Measurements from ENCODE around the gene ETFBKMT. TPM values are rescaled to one million over a fixed set of nuclear protein-coding genes. Genes with fewer than 3 reads are reported as not detected.
"Not testable (repeated sequence)": the region's sequence is repeated elsewhere in the genome, so short reads cannot be mapped to it uniquely, and the experiment has no call there.

Gene ETFBKMT
- polyA plus RNA-seq, 2 of the 4 experiments (the other 2 are of a cell fraction) = 0.87 to 1.4 TPM

- H3K4me3 ChIP-seq; ATAC-seq; H3K4me1 ChIP-seq; H3K27ac ChIP-seq; DNase-seq (ENCODE audit: low read depth in 1 of 2, low spot score in 1 of 2); H3K9me3 ChIP-seq; POLR2A ChIA-PET; H3K4me2 ChIP-seq; FAIRE-seq: not testable (repeated sequence)
- WGBS (ENCODE audit: missing lambda C conversion rate) = 88% methylated on average over 3 of the region's 3 CpGs
- CTCF ChIA-PET = interaction anchor here (0.6 to 0.9 kb wide), 3 partner anchors 98 to 957 kb away, joined by 3 read pairs; partner anchors contain the start of gene RESF1
- 0 out of 2 replicates have a peak, but pooled peaks have one; percentile 13 for TF ChIP-seq KDM1A (IDR thresholded peaks at IDR 0.05; ENCODE audit: low read depth)
Observed at GRCh38 chr12:31689921-31690320, 30.4 kb downstream of the ETFBKMT start.

DNA sequence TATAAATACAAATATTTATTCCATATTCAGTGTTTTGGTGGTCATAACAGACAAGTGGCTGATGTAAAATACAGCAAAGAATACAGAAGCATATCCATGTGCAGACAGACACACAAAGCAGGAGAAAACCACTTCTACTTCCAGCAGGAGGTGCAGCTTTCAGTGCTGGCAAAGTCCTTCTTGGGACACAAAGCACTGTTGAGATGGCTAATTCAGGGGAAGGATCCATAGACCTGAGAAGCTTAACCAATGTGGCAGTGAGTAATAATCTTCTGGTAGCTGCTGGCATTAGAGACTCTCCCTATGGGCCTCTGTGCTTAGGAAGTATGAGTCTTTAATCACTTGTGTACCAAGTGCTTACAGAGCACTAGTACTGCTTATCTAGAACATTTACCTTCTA, 42.6 kb downstream of the ETFBKMT start:
- TF ChIP-seq RAD21 (conservative IDR thresholded peaks at IDR 0.05 in 1 of 2, IDR thresholded peaks at IDR 0.05 in 1 of 2) = peak; percentile 19 to 38; a peak in 2 of 5 replicates
- TF ChIP-seq SMC3 (IDR thresholded peaks at IDR 0.05) = peak; percentile 37; the same call in 2 of the 3 replicates
- no peak for TF ChIP-seq ZSCAN20 (CRISPR knock-in tag; IDR thresholded peaks at IDR 0.05)
- no peak for TF ChIP-seq FOSL2 (IDR thresholded peaks at IDR 0.05)
- no peak for TF ChIP-seq FOSL2 (CRISPR knock-in tag; IDR thresholded peaks at IDR 0.05)
- TF ChIP-seq CTCF (IDR thresholded peaks at IDR 0.05) = peak; percentile 22; the same call in 1 of the 3 replicates
- POLR2A ChIA-PET = no interaction called here
- no peaks in the 10 kb centered on the region for H3K9me3 ChIP-seq
- H3K4me2 ChIP-seq = no peak overlapping the region
- no peak overlapping the region for H3K27ac ChIP-seq
- peak in 1 of 2 experiments; percentile 65; a peak in 4 of 6 replicates for ATAC-seq
- H3K4me3 ChIP-seq = no peak overlapping the region
- CTCF ChIA-PET = interaction anchor here (1.0 to 1.1 kb wide), 2 partner anchors 16 to 48 kb away, joined by 3 to 4 read pairs; no protein-coding TSS in a partner anchor
- peak in 1 of 2 experiments; percentile 60 for DNase-seq (ENCODE audit: low read depth in 1 of 2, low spot score in 1 of 2)
- FAIRE-seq = no peak
- H3K4me1 ChIP-seq = no peaks in the 10 kb centered on the region

DNA sequence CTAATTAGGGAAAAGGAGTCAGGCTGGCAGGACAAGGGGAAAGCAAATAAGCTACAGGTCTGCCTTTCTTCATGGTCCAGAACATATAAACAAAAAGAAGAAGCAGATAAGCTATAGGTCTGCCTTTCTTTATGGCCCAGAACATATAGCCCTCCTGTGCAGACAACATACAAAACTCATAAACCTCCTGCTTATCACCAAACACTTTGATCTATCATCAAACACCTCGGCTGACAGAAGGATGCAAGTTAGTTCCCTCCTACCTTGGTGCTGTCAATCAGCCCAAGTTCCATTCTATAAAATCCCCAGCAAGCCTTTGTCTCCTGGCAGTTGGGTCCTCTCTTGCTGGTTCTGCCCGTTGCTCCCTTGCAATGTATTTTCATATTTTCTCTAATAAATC, 46.1 kb downstream of the ETFBKMT start:
- Histone ChIP-seq H3K4me2 (no peak overlapping the region), H3K4me3 (no peak overlapping the region), H3K4me1 (no peaks in the 10 kb centered on the region), H3K9me3 (no peaks in the 10 kb centered on the region), H3K27ac (no peak overlapping the region)
- ATAC-seq = no peak
- ChIA-PET POLR2A (no interaction called here), CTCF (interaction anchor here (0.6 to 1.0 kb wide), 4 partner anchors 9 to 433 kb away, joined by 3 to 4 read pairs (median 4); no protein-coding TSS in a partner anchor)
- no peak for FAIRE-seq
- 83% methylated on average over 2 of the region's 2 CpGs for WGBS (ENCODE audit: missing lambda C conversion rate)
- TF ChIP-seq RNF2 (IDR thresholded peaks at IDR 0.05; ENCODE audit: borderline replicate concordance, low read depth) = no peak
- no peak for DNase-seq (ENCODE audit: low read depth in 1 of 2, low spot score in 1 of 2)

GRCh38 chr12:31708118-31708517, 48.6 kb downstream of the ETFBKMT start:
- ATAC-seq, POLR2A ChIA-PET: not testable (repeated sequence)
- 90% methylated on average over 7 of the region's 7 CpGs for WGBS (ENCODE audit: missing lambda C conversion rate)

GRCh38 chr12:31710021-31710818, 50.7 kb downstream of the ETFBKMT start:
- 91% methylated on average over 3 of the region's 3 CpGs for WGBS (ENCODE audit: missing lambda C conversion rate)
- H3K9me3 ChIP-seq = no peaks in the 10 kb centered on the region
- H3K4me1 ChIP-seq = no peaks in the 10 kb centered on the region
- no peak overlapping the region for H3K4me2 ChIP-seq
- no peak for DNase-seq (ENCODE audit: low read depth in 1 of 2, low spot score in 1 of 2)
- ATAC-seq = no peak
- CTCF ChIA-PET = no interaction called here
- FAIRE-seq = no peak
- no peak overlapping the region for H3K27ac ChIP-seq
- POLR2A ChIA-PET = no interaction called here
- H3K4me3 ChIP-seq = no peak overlapping the region
- TF ChIP-seq, protein P1, sequence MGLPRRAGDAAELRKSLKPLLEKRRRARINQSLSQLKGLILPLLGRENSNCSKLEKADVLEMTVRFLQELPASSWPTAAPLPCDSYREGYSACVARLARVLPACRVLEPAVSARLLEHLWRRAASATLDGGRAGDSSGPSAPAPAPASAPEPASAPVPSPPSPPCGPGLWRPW (IDR thresholded peaks at IDR 0.05) = no peak
- no peak for TF ChIP-seq CBX2 (IDR thresholded peaks at IDR 0.05; ENCODE audit: borderline replicate concordance, low read depth)
- no peak for TF ChIP-seq EHF (CRISPR knock-in tag; IDR thresholded peaks at IDR 0.05)
- TF ChIP-seq CHD2 (IDR thresholded peaks at IDR 0.05; ENCODE audit: low read length, partially characterized antibody) = no peak
- no peak for TF ChIP-seq RFX5 (IDR thresholded peaks at IDR 0.05)
- no peak for TF ChIP-seq JUN (IDR thresholded peaks at IDR 0.05)
- TF ChIP-seq HDAC2 (IDR thresholded peaks at IDR 0.05) = no peak
- no peak for TF ChIP-seq PHF8 (IDR thresholded peaks at IDR 0.05; ENCODE audit: borderline replicate concordance, low read depth)
- no peak for TF ChIP-seq KDM5A (IDR thresholded peaks at IDR 0.05)
- no peak for TF ChIP-seq NPAS2 (CRISPR knock-in tag; IDR thresholded peaks at IDR 0.05; ENCODE audit: borderline replicate concordance)
- TF ChIP-seq EP300 (IDR thresholded peaks at IDR 0.05) = no peak
- no peak for TF ChIP-seq TP53 (CRISPR knock-in tag; IDR thresholded peaks at IDR 0.05)
- TF ChIP-seq NFE2L2 (conservative IDR thresholded peaks at IDR 0.05; ENCODE audit: low read length) = no peak
- TF ChIP-seq ZSCAN20 (CRISPR knock-in tag; IDR thresholded peaks at IDR 0.05) = no peak
- TF ChIP-seq TFCP2L1 (CRISPR knock-in tag; IDR thresholded peaks at IDR 0.05) = no peak
- no peak for TF ChIP-seq ATOH8 (CRISPR knock-in tag; IDR thresholded peaks at IDR 0.05; ENCODE audit: low read depth)
- no peak for TF ChIP-seq ZNF302 (CRISPR knock-in tag; IDR thresholded peaks at IDR 0.05)
- TF ChIP-seq KDM1A (IDR thresholded peaks at IDR 0.05; ENCODE audit: low read depth) = no peak
- TF ChIP-seq CEBPB (IDR thresholded peaks at IDR 0.05) = no peak

More at GRCh38 chr12:31708118-31708517, 48.6 kb downstream of the ETFBKMT start:
- FAIRE-seq; DNase-seq (ENCODE audit: low read depth in 1 of 2, low spot score in 1 of 2); H3K4me1 ChIP-seq; H3K9me3 ChIP-seq; H3K4me3 ChIP-seq; H3K4me2 ChIP-seq; H3K27ac ChIP-seq: not testable (repeated sequence)
- CTCF ChIA-PET = interaction anchor here (0.6 kb wide), 1 partner anchor 367 kb away, joined by 3 read pairs; no protein-coding TSS in a partner anchor
